GM18511 (cell line): ENCODE data around the gene PRKAR2B.

Experiments used
- ATAC-seq: cut with Tn5 transposase; IDR thresholded peaks from one replicate; pipeline ENCODE4 v1.9.1; 2021; ENCODE audit warnings: mild to moderate bottlenecking, moderate library complexity; ENCODE audit not compliant: unreplicated experiment

PRKAR2B gene

GRCh38 chr7:107173191-107173590 is 128.7 kb downstream of the PRKAR2B start:
- no peak for ATAC-seq

- ATAC-seq, result peak; percentile 58
These were observed 129.3 kb downstream of the PRKAR2B start for GRCh38 chr7:107173691-107174406.

GRCh38 chr7:107179326-107180164 is 135.0 kb downstream of the PRKAR2B start:
- ATAC-seq, result no peak

GRCh38 chr7:107180378-107180777 is 135.9 kb downstream of the PRKAR2B start:
- no peak for ATAC-seq

GRCh38 chr7:107181172-107181571 is 136.7 kb downstream of the PRKAR2B start:
- no peak for ATAC-seq

- no peak for ATAC-seq
These were observed 141.2 kb downstream of the PRKAR2B start for GRCh38 chr7:107185716-107186115.

- ATAC-seq, result no peak
These were observed 141.7 kb downstream of the PRKAR2B start for GRCh38 chr7:107186240-107186639.

- ATAC-seq, result no peak
These were observed 143.3 kb downstream of the PRKAR2B start for GRCh38 chr7:107187774-107188173.

- ATAC-seq, result no peak
These were observed 145.6 kb downstream of the PRKAR2B start for GRCh38 chr7:107190090-107190489.

GRCh38 chr7:107194052-107194451 is 149.5 kb downstream of the PRKAR2B start:
- no peak for ATAC-seq

- ATAC-seq, result no peak
These were observed 152.5 kb downstream of the PRKAR2B start for GRCh38 chr7:107196834-107197610.

- ATAC-seq, result no peak
These were observed 157.4 kb downstream of the PRKAR2B start for GRCh38 chr7:107201795-107202450.

GRCh38 chr7:107203607-107204006 is 159.1 kb downstream of the PRKAR2B start:
- no peak for ATAC-seq

- no peak for ATAC-seq
These were observed 161.6 kb downstream of the PRKAR2B start for GRCh38 chr7:107206136-107206535.

- ATAC-seq, result no peak
These were observed 162.2 kb downstream of the PRKAR2B start for GRCh38 chr7:107206706-107207105.

GRCh38 chr7:107207459-107207858 is 163.0 kb downstream of the PRKAR2B start:
- ATAC-seq, result no peak

GRCh38 chr7:107208024-107208521 is 163.6 kb downstream of the PRKAR2B start:
- ATAC-seq, result no peak

GRCh38 chr7:107208563-107208962 is 164.1 kb downstream of the PRKAR2B start:
- no peak for ATAC-seq

- no peak for ATAC-seq
These were observed 165.1 kb downstream of the PRKAR2B start for GRCh38 chr7:107209565-107209964.

GRCh38 chr7:107210400-107210799 is 165.9 kb downstream of the PRKAR2B start:
- no peak for ATAC-seq
